Stimulated activated CD4-positive, alpha-beta T cell treated with anti-CD3 and anti-CD28 coated beads, Interleukin-1b, Interleukin-23, amount 100 ng/mL, for 1 hour (primary cell): ENCODE results near the gene PRR5L.
"Not testable (repeated sequence)": the region's sequence is repeated elsewhere in the genome, so short reads cannot be mapped to it uniquely, and the experiment has no call there.

ENCODE experiments used
- DNase-seq, 2 donors: peaks; one replicate each; pipeline ENCODE4 v3.0.0-alpha.2; 2020; ENCODE audit warnings: low read depth in 2 of 2

The PRR5L gene

GRCh38 chr11:36280531-36280930, 15.6 kb upstream of the PRR5L start:
- DNase-seq, result no peak

- DNase-seq, result no peak
Observed at GRCh38 chr11:36281850-36282249, 14.2 kb upstream of the PRR5L start.

GRCh38 chr11:36282926-36283325, 13.2 kb upstream of the PRR5L start:
- no peak for DNase-seq

- DNase-seq, result no peak
Observed at GRCh38 chr11:36288442-36289225, 7.5 kb upstream of the PRR5L start.

- DNase-seq, result peak; percentile 78 to 83
Observed at GRCh38 chr11:36289226-36289852, 6.7 kb upstream of the PRR5L start, which contains the start of gene COMMD9. COMMD9 (minus strand) TSS chr11:36289424; CDS start chr11:36289412, 12 bp downstream.

GRCh38 chr11:36292311-36292722, 3.8 kb upstream of the PRR5L start:
- DNase-seq, result no peak

GRCh38 chr11:36296884-36297543, 926 bp downstream of the PRR5L start:
- DNase-seq, result no peak

DNA sequence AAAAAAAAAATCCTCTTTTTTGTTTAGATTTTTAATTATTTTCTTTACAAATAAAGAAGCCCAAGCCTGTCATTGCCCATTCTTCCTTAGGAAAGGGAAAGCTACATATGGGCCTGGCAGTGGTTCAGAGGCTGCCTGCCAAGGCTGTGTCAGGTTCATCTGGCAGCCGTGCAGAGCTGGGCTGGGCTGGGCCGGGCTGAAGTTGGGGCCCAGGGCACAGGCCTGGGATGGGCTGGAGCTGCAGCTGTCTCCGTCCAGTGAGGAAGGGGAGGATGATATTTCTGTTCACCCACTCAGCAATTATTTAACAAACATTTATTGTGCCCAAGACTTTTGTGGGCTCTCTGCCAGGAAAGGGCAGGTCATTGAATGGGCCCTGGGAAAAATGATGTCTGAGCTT, 4.6 kb downstream of the PRR5L start:
- DNase-seq, result no peak

- DNase-seq, result no peak
Observed at GRCh38 chr11:36304351-36304750, 8.3 kb downstream of the PRR5L start.

- DNase-seq, result no peak
Observed at GRCh38 chr11:36305047-36305446, 9.0 kb downstream of the PRR5L start.

- DNase-seq, result no peak
Observed at GRCh38 chr11:36306888-36307287, 10.8 kb downstream of the PRR5L start.

DNA sequence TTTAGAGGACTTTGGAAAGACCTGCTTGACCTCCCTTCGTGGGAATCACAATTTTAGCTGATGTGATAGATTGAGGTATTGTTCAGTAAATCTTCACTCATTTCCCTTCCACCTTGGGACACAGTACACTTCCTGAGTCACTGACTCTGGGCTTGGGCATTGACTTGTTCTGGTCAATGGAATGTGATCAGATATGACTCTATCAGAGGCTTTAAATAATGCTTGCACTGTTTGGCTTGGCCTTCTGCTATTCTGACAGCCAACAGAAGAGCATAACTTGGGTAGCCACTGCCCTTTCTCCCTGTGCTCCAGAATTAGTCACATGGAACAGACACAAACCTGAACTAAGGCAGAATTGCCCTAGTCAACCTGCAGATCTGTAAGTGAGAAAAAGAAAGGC, 12.5 kb downstream of the PRR5L start:
- DNase-seq, result no peak

DNA sequence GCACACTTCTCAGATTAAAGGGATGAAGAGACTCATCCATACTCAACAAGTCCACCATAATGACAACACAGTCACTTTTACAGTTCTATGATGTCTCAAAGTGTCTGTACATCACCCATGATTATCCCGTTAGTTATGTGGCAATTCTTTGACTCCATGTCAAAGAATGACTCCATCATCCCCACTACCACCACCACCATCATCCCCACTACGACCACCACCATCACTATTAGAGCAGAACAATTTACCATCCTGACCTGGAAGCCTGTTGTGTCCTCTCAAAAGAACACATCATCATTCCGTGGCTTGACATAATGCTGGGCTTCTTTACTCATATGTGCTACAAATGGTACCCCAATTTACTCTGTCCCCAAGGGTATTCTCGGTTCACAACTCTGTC, 13.7 kb downstream of the PRR5L start:
- no peak for DNase-seq

- no peak for DNase-seq
Observed at GRCh38 chr11:36311926-36312595, 16.0 kb downstream of the PRR5L start.

GRCh38 chr11:36312611-36313472, 16.8 kb downstream of the PRR5L start:
- DNase-seq, result no peak

DNA sequence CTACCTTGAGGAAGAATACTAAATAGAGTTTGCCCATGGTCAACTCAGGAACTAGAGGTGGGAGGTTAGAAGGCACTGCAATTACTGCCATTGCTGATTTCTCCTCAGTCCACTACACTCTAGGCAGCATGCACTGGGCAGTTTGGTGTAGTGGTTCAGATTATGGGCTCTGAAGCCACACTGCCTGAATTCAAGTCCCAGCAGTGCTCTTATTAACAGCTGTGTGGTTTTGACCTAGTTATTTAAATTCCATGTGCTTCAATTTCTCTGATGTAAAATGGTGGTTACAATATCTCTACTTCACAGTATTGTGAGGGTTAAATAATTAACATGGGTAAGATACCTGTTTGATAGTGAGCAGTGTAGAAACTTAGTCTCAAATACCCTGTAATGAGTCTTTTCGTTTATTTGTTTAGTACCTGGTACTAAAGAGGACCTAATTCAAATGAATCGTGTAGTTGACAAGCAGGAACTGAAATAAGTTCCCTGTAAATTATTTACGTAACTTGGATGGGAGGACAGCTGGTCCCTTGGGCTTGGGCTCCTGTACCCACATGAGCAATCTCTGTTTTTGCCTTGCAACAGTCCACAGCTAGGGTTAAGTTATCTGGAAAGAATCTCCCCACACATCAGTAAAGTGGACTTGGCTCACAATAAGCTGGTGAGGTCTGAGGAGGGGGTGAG, 17.8 kb downstream of the PRR5L start:
- no peak for DNase-seq

GRCh38 chr11:36314434-36314767, 18.3 kb downstream of the PRR5L start:
- DNase-seq, result no peak

DNA sequence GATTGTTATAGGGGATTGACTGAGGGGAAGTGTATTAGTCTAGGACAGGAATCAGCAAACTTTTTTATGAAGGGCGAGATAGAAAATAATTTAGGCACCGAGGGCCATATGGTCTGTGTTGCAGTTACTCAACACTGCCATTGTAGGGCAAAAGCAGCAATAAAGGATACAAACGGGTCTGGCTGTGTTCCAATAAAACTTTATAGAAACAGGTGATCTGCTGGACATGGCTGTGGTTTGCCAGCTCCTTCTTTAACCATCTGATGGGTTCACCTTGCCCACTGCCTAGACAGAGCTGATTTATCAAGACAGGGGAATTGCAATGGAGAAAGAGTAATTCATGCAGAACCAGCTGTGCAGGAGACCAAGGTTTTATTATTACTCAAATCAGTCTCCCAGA, 20.0 kb downstream of the PRR5L start:
- no peak for DNase-seq

- no peak for DNase-seq
Observed at GRCh38 chr11:36317992-36318391, 21.9 kb downstream of the PRR5L start.

GRCh38 chr11:36324956-36325355, 28.9 kb downstream of the PRR5L start:
- DNase-seq, result not testable (repeated sequence)

GRCh38 chr11:36325403-36325802, 29.3 kb downstream of the PRR5L start:
- DNase-seq, result not testable (repeated sequence)
